HG02970 (cell line): ENCODE results near the gene HIF3A.
"Not testable (repeated sequence)": the region's sequence is repeated elsewhere in the genome, so short reads cannot be mapped to it uniquely, and the experiment has no call there.

Experiments
- ATAC-seq: cut with Tn5 transposase; IDR thresholded peaks from one replicate; pipeline ENCODE4 v1.9.1; 2021; ENCODE audit warnings: mild to moderate bottlenecking, moderate library complexity, moderate number of reproducible peaks; ENCODE audit not compliant: unreplicated experiment, low FRiP score

The HIF3A gene

GRCh38 chr19:46296722-46297461 is at the start of gene HIF3A:
TSS of gene HIF3A (plus strand) at chr19:46297042. CDS start at chr19:46297077, 35 bp downstream.
- no peak for ATAC-seq

- no peak for ATAC-seq
These were observed 46.6 kb upstream of the HIF3A start for GRCh38 chr19:46250076-46250735.

GRCh38 chr19:46251416-46251815 is 45.4 kb upstream of the HIF3A start:
- no peak for ATAC-seq

GRCh38 chr19:46254776-46255175 is 42.1 kb upstream of the HIF3A start:
- no peak for ATAC-seq

GRCh38 chr19:46256855-46257254 is 40.0 kb upstream of the HIF3A start:
- no peak for ATAC-seq

GRCh38 chr19:46261501-46261900 is 35.3 kb upstream of the HIF3A start:
- ATAC-seq, result not testable (repeated sequence)

GRCh38 chr19:46262684-46263296 is 34.1 kb upstream of the HIF3A start:
- ATAC-seq, result peak; percentile 52

- ATAC-seq, result not testable (repeated sequence)
These were observed 32.0 kb upstream of the HIF3A start for GRCh38 chr19:46264801-46265200.

- no peak for ATAC-seq
These were observed 31.5 kb upstream of the HIF3A start for GRCh38 chr19:46265217-46265828.

GRCh38 chr19:46269101-46269500 is 27.7 kb upstream of the HIF3A start:
- no peak for ATAC-seq

GRCh38 chr19:46270521-46271256 is 26.2 kb upstream of the HIF3A start:
- no peak for ATAC-seq

- ATAC-seq, result no peak
These were observed 25.2 kb upstream of the HIF3A start for GRCh38 chr19:46271481-46272197.

GRCh38 chr19:46273931-46274330 is 22.9 kb upstream of the HIF3A start:
- ATAC-seq, result not testable (repeated sequence)

- no peak for ATAC-seq
These were observed 17.7 kb upstream of the HIF3A start for GRCh38 chr19:46279177-46279576.

- ATAC-seq, result no peak
These were observed 13.1 kb upstream of the HIF3A start for GRCh38 chr19:46283771-46284170.

GRCh38 chr19:46284635-46285034 is 12.2 kb upstream of the HIF3A start:
- ATAC-seq, result no peak

- no peak for ATAC-seq
These were observed 9.3 kb upstream of the HIF3A start for GRCh38 chr19:46287585-46287984.

GRCh38 chr19:46288896-46289588 is 7.8 kb upstream of the HIF3A start:
- no peak for ATAC-seq
